ENCODE measurements around the gene IGF1. TPM values are rescaled to one million over a fixed set of nuclear protein-coding genes. Genes with fewer than 3 reads are reported as not detected.

Gene IGF1
- total RNA-seq, 2 experiments from 2014 or later, result 0.90 to 1.2 TPM

GRCh38 chr12:102521662-102522277, 41.4 kb upstream of the IGF1 start:
- CTCF ChIA-PET, result no interaction called here
- POLR2A ChIA-PET, result no interaction called here
- H3K9me3 Mint-ChIP-seq, result no peaks in the 10 kb centered on the region
- H3K36me3 Mint-ChIP-seq (ENCODE audit: low read depth), result no peaks in the 10 kb centered on the region
- no peak for DNase-seq
- H3K27me3 Mint-ChIP-seq, result peaks cover 3% of the 10 kb centered on the region
- no peak for ATAC-seq
- H3K27ac Mint-ChIP-seq, result no peak overlapping the region
- no peak overlapping the region for H3K4me3 Mint-ChIP-seq
- no peak for TF ChIP-seq CTCF (IDR thresholded peaks at IDR 0.05)
- intact Hi-C loops (cut with micrococcal nuclease), result no loop called here
- H3K4me1 Mint-ChIP-seq (ENCODE audit: low read depth), result no peaks in the 10 kb centered on the region

- no peaks in the 10 kb centered on the region for H3K36me3 Mint-ChIP-seq (ENCODE audit: low read depth)
- H3K27me3 Mint-ChIP-seq, result peaks cover 6% of the 10 kb centered on the region
- intact Hi-C loops (cut with micrococcal nuclease), result no loop called here
- H3K4me1 Mint-ChIP-seq (ENCODE audit: low read depth), result no peaks in the 10 kb centered on the region
- ChIA-PET POLR2A (no interaction called here), CTCF (no interaction called here)
- no peak overlapping the region for H3K4me3 Mint-ChIP-seq
- no peaks in the 10 kb centered on the region for H3K9me3 Mint-ChIP-seq
- TF ChIP-seq CTCF (IDR thresholded peaks at IDR 0.05), result no peak
- ATAC-seq (no peak), DNase-seq (no peak)
- H3K27ac Mint-ChIP-seq, result no peak overlapping the region
Observed at GRCh38 chr12:102518871-102519270, 38.5 kb upstream of the IGF1 start.

- H3K27me3 Mint-ChIP-seq, result peaks cover 5% of the 10 kb centered on the region
- intact Hi-C loops (cut with micrococcal nuclease), result no loop called here
- no peak for TF ChIP-seq CTCF (IDR thresholded peaks at IDR 0.05)
- POLR2A ChIA-PET, result no interaction called here
- no peak for ATAC-seq
- no peaks in the 10 kb centered on the region for H3K4me1 Mint-ChIP-seq (ENCODE audit: low read depth)
- CTCF ChIA-PET, result no interaction called here
- no peaks in the 10 kb centered on the region for H3K36me3 Mint-ChIP-seq (ENCODE audit: low read depth)
- H3K4me3 Mint-ChIP-seq, result no peak overlapping the region
- H3K27ac Mint-ChIP-seq, result no peak overlapping the region
- H3K9me3 Mint-ChIP-seq, result no peaks in the 10 kb centered on the region
- DNase-seq, result no peak
Observed at GRCh38 chr12:102514696-102515095, 34.3 kb upstream of the IGF1 start.

- intact Hi-C loops (cut with micrococcal nuclease), result no loop called here
- H3K27ac Mint-ChIP-seq, result no peak overlapping the region
- no peak for TF ChIP-seq CTCF (IDR thresholded peaks at IDR 0.05)
- no peak for DNase-seq
- no peaks in the 10 kb centered on the region for H3K4me1 Mint-ChIP-seq (ENCODE audit: low read depth)
- no peaks in the 10 kb centered on the region for H3K36me3 Mint-ChIP-seq (ENCODE audit: low read depth)
- ChIA-PET CTCF (interaction anchor here (1.0 kb wide), 1 partner anchor 30 kb away, joined by 3 read pairs; no protein-coding TSS in a partner anchor), POLR2A (no interaction called here)
- peaks cover 5% of the 10 kb centered on the region for H3K27me3 Mint-ChIP-seq
- H3K4me3 Mint-ChIP-seq, result no peak overlapping the region
- ATAC-seq, result no peak
- no peaks in the 10 kb centered on the region for H3K9me3 Mint-ChIP-seq
Observed at GRCh38 chr12:102513739-102514138, 33.4 kb upstream of the IGF1 start.

GRCh38 chr12:102513272-102513671, 32.9 kb upstream of the IGF1 start:
- no peaks in the 10 kb centered on the region for H3K9me3 Mint-ChIP-seq
- intact Hi-C loops (cut with micrococcal nuclease), result no loop called here
- peaks cover 5% of the 10 kb centered on the region for H3K27me3 Mint-ChIP-seq
- no peak for DNase-seq
- no peak overlapping the region for H3K27ac Mint-ChIP-seq
- no peak for ATAC-seq
- no peaks in the 10 kb centered on the region for H3K36me3 Mint-ChIP-seq (ENCODE audit: low read depth)
- no peak for TF ChIP-seq CTCF (IDR thresholded peaks at IDR 0.05)
- H3K4me1 Mint-ChIP-seq (ENCODE audit: low read depth), result no peaks in the 10 kb centered on the region
- no peak overlapping the region for H3K4me3 Mint-ChIP-seq
- CTCF ChIA-PET, result interaction anchor here (1.0 to 1.1 kb wide), 2 partner anchors 30 to 89 kb away, joined by 3 read pairs; no protein-coding TSS in a partner anchor
- POLR2A ChIA-PET, result no interaction called here

All from activated CD8-positive, alpha-beta T cell treated with anti-CD3 and anti-CD28 coated beads for 36 hours (primary cell).